Natural killer cell (primary cell): Measurements from ENCODE around the gene KPNA4. TPM values are rescaled to one million over a fixed set of nuclear protein-coding genes. Genes with fewer than 3 reads are reported as not detected.

Experiments
- ATAC-seq, 3 donors: fragments of 150-1000 bp in 2 of 3; fragments of 200-7000 bp in 1 of 3; cut with Tn5 transposase; 1 replicate in 1 of 3; 2 replicates in 2 of 3; pipeline ENCODE4 v1.10.0; 2021; ENCODE audit warnings: mild to moderate bottlenecking in 2 of 3, moderate library complexity in 2 of 3
- DNase-seq, 2 donors: peaks; one replicate each; pipeline versions ENCODE4 v3.0.0 to v3.0.0-alpha.2; 2013 to 2021; ENCODE audit warnings: mixed read lengths in 1 of 2
- H3K27ac ChIP-seq: one replicate; pipeline ENCODE4 v1.5.1; 2013; ENCODE audit warnings: mild to moderate bottlenecking, low read length
- H3K27me3 ChIP-seq: one replicate; pipeline ENCODE4 v1.6.1; 2013; ENCODE audit warnings: low read length; ENCODE audit not compliant: control insufficient read depth, insufficient read depth
- H3K36me3 ChIP-seq: one replicate; pipeline ENCODE4 v1.6.1; 2013; ENCODE audit warnings: low read length; ENCODE audit not compliant: control insufficient read depth, insufficient read depth
- H3K4me1 ChIP-seq: one replicate; pipeline ENCODE4 v1.6.1; 2013; ENCODE audit warnings: low read length; ENCODE audit not compliant: control insufficient read depth, insufficient read depth
- H3K4me3 ChIP-seq: one replicate; pipeline ENCODE4 v1.5.1; 2013; ENCODE audit warnings: low read length
- H3K9me3 ChIP-seq: one replicate; pipeline ENCODE4 v1.6.1; 2013; ENCODE audit warnings: low read length; ENCODE audit not compliant: control insufficient read depth, insufficient read depth
- H3K27ac Mint-ChIP-seq, 2 donors: one replicate each; pipeline ENCODE4 v1.8.0; 2022; ENCODE audit warnings: mild to moderate bottlenecking in 2 of 2, mixed read lengths in 2 of 2, moderate library complexity in 1 of 2
- H3K27me3 Mint-ChIP-seq, 2 donors: one replicate each; pipeline ENCODE4 v1.8.0; 2022; ENCODE audit warnings: low read depth in 2 of 2, mixed read lengths in 2 of 2
- H3K36me3 Mint-ChIP-seq: one replicate; pipeline ENCODE4 v1.8.0; 2022; ENCODE audit warnings: mixed read lengths
- H3K4me1 Mint-ChIP-seq, 2 donors: one replicate each; pipeline ENCODE4 v1.8.0; 2022; ENCODE audit warnings: mixed read lengths in 2 of 2
- H3K4me3 Mint-ChIP-seq: one replicate; pipeline ENCODE4 v1.8.0; 2022; ENCODE audit warnings: mild to moderate bottlenecking, moderate library complexity, mixed read lengths
- H3K9me3 Mint-ChIP-seq, 2 donors: one replicate each; pipeline ENCODE4 v1.8.0; 2022; ENCODE audit warnings: mixed read lengths in 2 of 2
- WGBS: methylation state at CpG from one replicate; pipeline ENCODE4 v1.1.7; 2013; ENCODE audit warnings: missing lambda C conversion rate; ENCODE audit not compliant: insufficient coverage; 5-methylcytosine and 5-hydroxymethylcytosine counted together
- intact Hi-C: fragments of 100-400 bp; cut with micrococcal nuclease; formaldehyde crosslinking; loops from one replicate; pipeline ENCODE4 v1.14.2; 2022
- total RNA-seq, 4 donors: library from RNA; stranded (reverse); fragments of 120-200 nt in 1 of 4; gene quantifications; one replicate each; pipeline versions ENCODE4 v1.2.3 to v1.2.4, GENCODE V29; 2013 to 2022
- TF ChIP-seq, protein P1 (sequence below): fragments of 200-600 bp; IDR thresholded peaks from one replicate; pipeline ENCODE4 v1.8.0; 2022; ENCODE audit warnings: antibody characterized with exemption

The KPNA4 gene
- total RNA-seq, 3 donors from 2014 or later (not counting 1 experiment from before 2014, with no cell fraction given): 69.1 to 81.7 (median 74.1) TPM

DNA sequence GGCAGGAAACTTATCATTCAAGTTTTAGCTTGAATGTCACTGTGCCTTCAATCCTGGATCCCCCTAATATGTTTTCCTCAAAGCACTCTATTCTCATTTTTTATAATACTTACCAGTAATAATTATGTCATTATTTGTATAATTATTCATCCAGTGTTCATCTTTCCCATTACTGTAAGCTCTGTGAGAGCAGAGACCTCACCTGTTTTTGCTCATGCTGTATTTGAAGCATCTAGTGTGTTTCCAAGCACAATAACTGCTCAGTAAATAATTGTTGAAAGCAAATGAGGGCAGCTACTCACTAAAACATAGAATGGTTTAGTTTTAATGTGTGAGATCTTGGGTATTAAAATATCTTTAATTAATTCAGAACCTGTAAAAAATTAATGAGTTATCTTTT is 36.9 kb upstream of the KPNA4 start:
- no peaks in the 10 kb centered on the region for H3K27me3 ChIP-seq
- DNase-seq (no peak), ATAC-seq (no peak)
- Mint-ChIP-seq H3K4me1 (no peaks in the 10 kb centered on the region), H3K27ac (no peak overlapping the region), H3K4me3 (no peak overlapping the region), H3K27me3 (peaks cover 5 to 16% of the 10 kb centered on the region in 2 donors), H3K36me3 (no peaks in the 10 kb centered on the region), H3K9me3 (no peaks in the 10 kb centered on the region)
- H3K36me3 ChIP-seq: no peaks in the 10 kb centered on the region
- no peaks in the 10 kb centered on the region for H3K4me1 ChIP-seq
- TF ChIP-seq, protein P1, sequence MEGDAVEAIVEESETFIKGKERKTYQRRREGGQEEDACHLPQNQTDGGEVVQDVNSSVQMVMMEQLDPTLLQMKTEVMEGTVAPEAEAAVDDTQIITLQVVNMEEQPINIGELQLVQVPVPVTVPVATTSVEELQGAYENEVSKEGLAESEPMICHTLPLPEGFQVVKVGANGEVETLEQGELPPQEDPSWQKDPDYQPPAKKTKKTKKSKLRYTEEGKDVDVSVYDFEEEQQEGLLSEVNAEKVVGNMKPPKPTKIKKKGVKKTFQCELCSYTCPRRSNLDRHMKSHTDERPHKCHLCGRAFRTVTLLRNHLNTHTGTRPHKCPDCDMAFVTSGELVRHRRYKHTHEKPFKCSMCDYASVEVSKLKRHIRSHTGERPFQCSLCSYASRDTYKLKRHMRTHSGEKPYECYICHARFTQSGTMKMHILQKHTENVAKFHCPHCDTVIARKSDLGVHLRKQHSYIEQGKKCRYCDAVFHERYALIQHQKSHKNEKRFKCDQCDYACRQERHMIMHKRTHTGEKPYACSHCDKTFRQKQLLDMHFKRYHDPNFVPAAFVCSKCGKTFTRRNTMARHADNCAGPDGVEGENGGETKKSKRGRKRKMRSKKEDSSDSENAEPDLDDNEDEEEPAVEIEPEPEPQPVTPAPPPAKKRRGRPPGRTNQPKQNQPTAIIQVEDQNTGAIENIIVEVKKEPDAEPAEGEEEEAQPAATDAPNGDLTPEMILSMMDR: no peak
- H3K4me3 ChIP-seq: no peak overlapping the region
- intact Hi-C loops: no loop called here
- no peak overlapping the region for H3K27ac ChIP-seq
- H3K9me3 ChIP-seq: no peaks in the 10 kb centered on the region

GRCh38 chr3:160601288-160601687 is 35.9 kb upstream of the KPNA4 start:
- intact Hi-C loops: no loop called here
- no CpG with 5 or more reads among the region's 1 CpG for WGBS
- H3K4me3 Mint-ChIP-seq: no peak overlapping the region

DNA sequence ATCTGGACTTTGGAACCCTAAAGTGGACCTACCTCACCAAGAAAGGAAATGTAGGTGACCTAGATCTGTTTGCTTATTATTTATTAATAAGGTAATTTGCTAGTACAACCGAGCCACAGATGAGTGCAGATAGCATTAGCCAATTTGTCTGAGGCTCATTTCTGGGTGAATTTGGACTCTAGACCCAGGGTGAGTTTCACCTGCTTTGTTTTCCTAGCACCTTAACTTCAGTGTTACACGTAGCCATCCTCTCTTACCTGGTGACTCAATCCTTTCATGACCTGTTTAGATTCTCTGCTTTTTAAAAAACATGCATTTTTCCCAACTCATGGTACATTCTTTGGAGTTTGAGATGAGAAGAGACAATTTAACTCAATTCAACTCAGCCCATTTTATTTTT is 33.5 kb upstream of the KPNA4 start:
- intact Hi-C loops: no loop called here
- WGBS: 95% methylated on average over 2 of the region's 2 CpGs
- Histone ChIP-seq H3K27ac (no peak overlapping the region), H3K4me3 (no peak overlapping the region), H3K4me1 (no peaks in the 10 kb centered on the region), H3K27me3 (no peaks in the 10 kb centered on the region), H3K36me3 (no peaks in the 10 kb centered on the region), H3K9me3 (no peaks in the 10 kb centered on the region)
- TF ChIP-seq, protein P1: no peak
- no peaks in the 10 kb centered on the region for H3K4me1 Mint-ChIP-seq
- DNase-seq (no peak), ATAC-seq (no peak)
- H3K4me3 Mint-ChIP-seq: no peak overlapping the region
- H3K9me3 Mint-ChIP-seq: no peaks in the 10 kb centered on the region
- peaks cover 10 to 16% of the 10 kb centered on the region in 2 donors for H3K27me3 Mint-ChIP-seq
- no peak overlapping the region for H3K27ac Mint-ChIP-seq
- H3K36me3 Mint-ChIP-seq: no peaks in the 10 kb centered on the region

More at GRCh38 chr3:160601288-160601687, 35.9 kb upstream of the KPNA4 start:
- no peak overlapping the region for H3K4me3 ChIP-seq
- no peaks in the 10 kb centered on the region for H3K4me1 ChIP-seq
- no peaks in the 10 kb centered on the region for H3K27me3 ChIP-seq
- Mint-ChIP-seq H3K36me3 (no peaks in the 10 kb centered on the region), H3K27me3 (peaks cover 5 to 16% of the 10 kb centered on the region in 2 donors), H3K4me1 (no peaks in the 10 kb centered on the region), H3K27ac (no peak overlapping the region), H3K9me3 (no peaks in the 10 kb centered on the region)
- no peaks in the 10 kb centered on the region for H3K9me3 ChIP-seq
- ATAC-seq: no peak
- no peaks in the 10 kb centered on the region for H3K36me3 ChIP-seq
- DNase-seq: no peak
- no peak overlapping the region for H3K27ac ChIP-seq
- TF ChIP-seq, protein P1: no peak

GRCh38 chr3:160588023-160588422 is 22.7 kb upstream of the KPNA4 start:
- peaks cover 2 to 5% of the 10 kb centered on the region in 2 donors for H3K9me3 Mint-ChIP-seq
- peaks cover 30 to 78% of the 10 kb centered on the region in 2 donors for H3K27me3 Mint-ChIP-seq
- peaks cover 12% of the 10 kb centered on the region for H3K36me3 Mint-ChIP-seq
- Histone ChIP-seq H3K4me3 (no peak overlapping the region), H3K27me3 (no peaks in the 10 kb centered on the region), H3K9me3 (no peaks in the 10 kb centered on the region), H3K36me3 (no peaks in the 10 kb centered on the region), H3K4me1 (no peaks in the 10 kb centered on the region), H3K27ac (no peak overlapping the region)
- ATAC-seq (no peak), DNase-seq (no peak)
- intact Hi-C loops: no loop called here
- TF ChIP-seq, protein P1: no peak
- no peaks in the 10 kb centered on the region for H3K4me1 Mint-ChIP-seq
- no peak overlapping the region for H3K27ac Mint-ChIP-seq
- H3K4me3 Mint-ChIP-seq: no peak overlapping the region
